ENCODE measurements around the gene NOX4.
"Not testable (repeated sequence)": the region's sequence is repeated elsewhere in the genome, so short reads cannot be mapped to it uniquely, and the experiment has no call there.

Gene NOX4

DNA sequence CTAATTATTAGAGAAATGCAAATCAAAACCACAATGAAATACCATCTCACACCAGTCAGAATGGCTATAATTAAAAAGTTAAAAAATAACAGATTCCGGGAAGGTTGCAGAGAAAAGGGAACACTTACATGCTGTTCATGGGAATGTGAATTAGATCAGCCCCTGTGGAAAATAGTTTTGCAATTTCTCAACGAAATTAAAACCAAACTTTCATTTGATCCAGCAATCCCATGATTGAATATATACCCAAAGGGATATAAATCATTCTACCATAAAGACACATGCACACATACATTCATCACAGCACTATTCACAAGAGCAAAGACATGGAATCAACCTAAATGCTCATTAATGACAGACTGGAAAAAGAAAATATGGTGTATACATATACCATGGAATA is 32.5 kb downstream of the NOX4 start:
- DNase-seq (ENCODE audit: low spot score) = no peak

DNA sequence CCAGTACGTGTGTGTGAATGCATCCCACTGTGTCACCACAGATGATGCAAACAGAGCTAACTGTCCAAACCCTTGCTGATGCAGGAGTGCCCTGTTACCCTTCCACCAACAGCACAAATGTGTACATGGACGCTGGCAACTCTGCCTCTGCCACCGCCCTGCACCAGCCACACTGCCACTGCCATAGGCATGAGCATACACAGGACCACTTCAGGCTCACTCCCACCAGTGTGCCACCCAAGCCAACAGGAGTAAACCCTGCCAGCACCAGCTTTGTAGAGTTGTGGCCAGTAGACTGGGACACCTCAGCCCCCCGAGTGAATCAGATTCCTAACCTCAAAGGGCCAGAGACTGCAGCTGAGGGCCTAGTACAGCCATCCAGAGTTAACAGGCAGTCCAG is 34.0 kb downstream of the NOX4 start:
- DNase-seq (ENCODE audit: low spot score) = no peak

GRCh38 chr11:89456681-89457080 is 34.5 kb downstream of the NOX4 start:
- no peak for DNase-seq (ENCODE audit: low spot score)

DNA sequence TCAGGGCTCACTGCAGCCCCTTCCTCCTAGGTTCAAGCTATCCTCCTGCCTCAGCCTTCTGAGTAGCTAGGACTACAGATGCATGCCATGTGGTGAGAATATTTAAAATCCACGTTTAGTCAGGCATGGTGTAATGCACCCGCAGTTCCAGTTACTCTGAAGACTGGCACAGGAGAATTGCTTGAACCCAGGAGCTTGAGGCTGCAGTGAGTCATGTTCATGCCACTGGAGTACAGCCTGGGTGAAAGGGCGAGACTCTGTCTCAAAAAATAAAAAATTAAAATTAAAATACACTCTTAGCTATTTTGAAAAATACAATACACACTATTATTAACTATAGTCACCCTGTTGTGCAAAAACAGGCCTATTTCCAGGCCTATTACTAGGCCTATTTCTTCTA is 38.4 kb downstream of the NOX4 start:
- no peak for DNase-seq (ENCODE audit: low spot score)

DNA sequence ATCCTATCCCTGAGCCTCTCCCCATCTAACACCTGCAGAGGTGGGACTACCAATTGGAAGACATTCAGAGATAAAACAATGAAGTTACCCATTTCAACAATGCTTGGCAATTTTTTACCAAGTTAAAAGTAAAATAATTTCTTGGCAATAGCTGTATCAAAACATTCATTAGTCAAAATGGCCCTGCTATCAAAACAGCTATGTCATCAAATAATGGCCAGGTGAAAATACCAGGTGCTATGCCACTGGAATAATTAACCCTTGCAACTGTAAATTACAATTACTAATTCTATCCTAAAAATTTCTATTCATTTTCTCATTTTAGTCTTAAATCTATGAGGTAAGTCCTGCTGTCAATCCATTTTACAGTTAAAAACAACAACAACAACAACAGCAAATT is 43.3 kb downstream of the NOX4 start:
- no peak for DNase-seq (ENCODE audit: low spot score)

GRCh38 chr11:89443361-89444322 is 47.5 kb downstream of the NOX4 start:
- no peak for DNase-seq (ENCODE audit: low spot score)

- DNase-seq (ENCODE audit: low spot score) = no peak
Measured at GRCh38 chr11:89442801-89443200, 48.4 kb downstream of the NOX4 start.

DNA sequence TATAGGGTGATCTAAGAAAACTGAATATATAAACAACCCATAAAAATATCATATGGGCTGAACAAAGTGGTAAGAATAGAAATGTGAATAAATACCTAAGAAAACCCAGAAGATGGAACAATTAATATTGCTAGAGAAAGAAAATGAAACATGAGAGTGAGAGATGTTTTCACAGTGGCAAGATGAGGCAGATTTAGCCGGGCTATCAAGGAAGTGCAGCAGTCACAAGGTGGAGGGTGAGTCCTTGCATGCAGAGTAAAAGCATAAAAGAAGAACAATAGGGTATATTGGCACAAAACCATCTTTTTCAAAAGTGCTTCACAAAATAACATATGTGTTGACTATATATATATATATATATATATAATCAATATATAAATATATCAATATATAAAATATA is 49.6 kb downstream of the NOX4 start:
- no peak for DNase-seq (ENCODE audit: low spot score)

- DNase-seq (ENCODE audit: low spot score) = no peak
Measured at GRCh38 chr11:89437317-89437716, 53.9 kb downstream of the NOX4 start.

GRCh38 chr11:89436071-89436470 is 55.1 kb downstream of the NOX4 start:
- peak; percentile 5 for DNase-seq (ENCODE audit: low spot score)

GRCh38 chr11:89433278-89433677 is 57.9 kb downstream of the NOX4 start:
- DNase-seq (ENCODE audit: low spot score) = no peak

DNA sequence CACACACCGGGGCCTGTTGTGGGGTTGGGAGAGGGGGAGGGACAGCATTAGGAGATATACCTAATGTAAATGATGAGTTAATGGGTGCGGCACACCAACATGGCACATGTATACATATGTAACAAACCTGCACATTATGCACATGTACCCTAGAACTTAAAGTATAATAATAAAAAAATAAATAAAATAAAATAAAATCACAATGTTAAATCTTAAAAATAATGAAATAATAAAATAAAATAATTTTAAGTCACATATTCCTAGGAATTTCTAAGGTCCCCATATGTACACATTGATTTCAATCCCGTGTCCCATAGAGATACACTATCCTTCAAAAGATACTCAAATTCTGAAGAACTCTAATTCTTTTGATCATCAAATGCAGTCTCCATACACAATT is 59.0 kb downstream of the NOX4 start:
- not testable (repeated sequence) for DNase-seq (ENCODE audit: low spot score)

- DNase-seq (ENCODE audit: low spot score) = not testable (repeated sequence)
Measured at GRCh38 chr11:89426501-89426900, 64.7 kb downstream of the NOX4 start.

- no peak for DNase-seq (ENCODE audit: low spot score)
Measured at GRCh38 chr11:89421718-89422117, 69.5 kb downstream of the NOX4 start.

- DNase-seq (ENCODE audit: low spot score) = no peak
Measured at GRCh38 chr11:89420981-89421380, 70.2 kb downstream of the NOX4 start.

DNA sequence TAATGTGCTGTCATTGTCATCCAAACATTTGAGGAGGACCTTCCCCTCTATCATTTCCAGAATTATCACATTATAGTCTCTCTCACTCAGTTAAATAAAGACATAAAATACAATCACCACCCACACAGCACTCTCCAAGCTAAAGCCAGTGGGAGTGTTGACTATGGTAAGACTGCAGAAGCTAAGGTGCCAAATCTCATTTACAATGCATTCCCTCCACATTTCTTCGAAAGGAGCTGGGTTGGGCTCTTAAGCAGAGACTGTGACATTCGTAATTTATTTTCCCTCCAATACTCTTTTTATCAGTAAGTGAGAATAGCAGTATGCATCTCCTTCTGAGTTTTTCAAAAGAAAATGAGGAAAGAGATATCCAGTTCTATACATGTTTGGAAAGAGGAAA is 74.2 kb downstream of the NOX4 start:
- no peak for DNase-seq (ENCODE audit: low spot score)

DNA sequence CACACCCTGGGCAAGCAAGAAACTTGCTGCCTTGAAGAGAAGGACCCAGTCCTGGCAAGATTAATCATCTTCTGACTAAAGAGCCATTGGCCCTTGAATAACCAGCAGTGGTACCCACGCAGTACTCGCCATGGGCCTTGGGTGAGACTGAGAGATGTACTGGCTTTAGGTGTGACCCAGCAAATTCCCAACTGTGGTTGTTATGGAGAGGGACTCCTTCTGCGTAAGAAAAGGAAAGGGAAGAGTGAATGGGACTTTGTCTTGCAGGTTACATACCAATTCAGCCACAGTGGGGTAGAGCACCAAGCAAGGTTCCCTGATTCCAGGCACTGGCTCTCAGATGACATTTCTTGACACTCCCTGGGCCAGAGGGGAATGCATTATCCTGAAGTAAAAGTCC is 80.1 kb downstream of the NOX4 start:
- DNase-seq (ENCODE audit: low spot score) = not testable (repeated sequence)

- not testable (repeated sequence) for DNase-seq (ENCODE audit: low spot score)
Measured at GRCh38 chr11:89410666-89411065, 80.5 kb downstream of the NOX4 start.

DNA sequence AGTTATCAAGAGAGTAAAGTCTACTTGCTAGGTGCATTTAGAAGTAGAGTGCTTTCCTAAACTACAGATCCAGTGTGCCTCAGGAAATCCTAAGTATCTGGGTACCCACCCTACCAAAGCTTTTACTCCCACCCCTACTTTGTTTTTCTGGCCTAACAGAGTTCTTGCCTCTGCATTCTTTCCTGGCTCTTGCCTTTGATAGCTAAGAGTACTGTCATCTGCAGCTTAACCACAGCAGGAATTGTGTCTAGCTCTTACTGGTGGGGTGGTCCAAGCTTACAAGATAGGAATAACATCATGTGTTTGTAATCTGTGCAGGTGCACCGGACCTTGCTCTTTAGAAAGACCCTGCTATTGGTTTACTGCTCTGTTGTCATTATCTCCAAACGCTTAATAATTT is 82.7 kb downstream of the NOX4 start:
- DNase-seq (ENCODE audit: low spot score) = not testable (repeated sequence)

DNA sequence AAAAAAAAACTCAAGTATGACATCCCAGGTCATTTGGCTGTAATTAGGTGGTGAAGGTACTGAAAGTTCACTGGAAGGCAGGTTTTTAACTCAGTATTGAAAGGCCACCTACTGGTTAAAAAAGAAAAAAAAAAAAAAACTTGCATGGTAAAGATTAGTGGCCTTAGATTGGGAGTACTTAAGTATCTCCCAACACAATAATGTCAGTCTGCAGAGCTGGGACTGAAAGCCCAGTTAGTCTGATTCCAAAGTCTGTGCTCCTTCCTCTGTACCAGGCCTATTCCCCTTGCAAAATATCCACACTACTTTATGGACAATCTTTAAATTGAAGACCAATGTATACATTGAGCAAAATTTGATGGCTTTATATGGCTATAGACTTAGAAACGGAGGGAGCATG is 85.5 kb downstream of the NOX4 start:
- no peak for DNase-seq (ENCODE audit: low spot score)

DNA sequence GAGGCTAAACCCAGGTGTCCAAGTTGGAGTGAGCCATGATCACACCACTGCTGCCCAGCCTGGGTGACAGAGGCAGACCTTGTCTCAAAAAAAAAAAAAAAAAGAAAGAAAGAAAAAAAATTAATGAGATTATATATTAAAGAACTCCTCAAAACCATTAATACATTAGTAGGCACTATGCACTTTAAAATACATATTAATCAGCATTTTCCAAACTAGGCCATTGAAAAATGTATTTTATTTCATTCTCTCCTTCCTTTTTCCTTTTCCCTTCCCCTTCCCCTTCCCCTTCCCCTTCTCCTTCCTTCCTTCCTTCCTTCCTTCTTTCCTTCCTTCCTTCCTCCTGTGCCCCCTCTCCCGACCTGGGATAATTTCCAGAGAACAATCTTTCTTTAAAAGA is 99.5 kb downstream of the NOX4 start:
- DNase-seq (ENCODE audit: low spot score) = not testable (repeated sequence)

GRCh38 chr11:89387501-89387900 is 103.7 kb downstream of the NOX4 start:
- not testable (repeated sequence) for DNase-seq (ENCODE audit: low spot score)

- DNase-seq (ENCODE audit: low spot score) = not testable (repeated sequence)
Measured at GRCh38 chr11:89382986-89383385, 108.2 kb downstream of the NOX4 start.

- DNase-seq (ENCODE audit: low spot score) = no peak
Measured at GRCh38 chr11:89381094-89381493, 110.1 kb downstream of the NOX4 start.
